Effector memory CD4-positive, alpha-beta T cell (primary cell): ENCODE data around the gene MMP19.
A peak's percentile ranks its signal among the peaks of the same experiment; 100 is the strongest.
"Not testable (repeated sequence)": the region's sequence is repeated elsewhere in the genome, so short reads cannot be mapped to it uniquely, and the experiment has no call there.

Experiments
- DNase-seq, 3 donors: peaks; one replicate each; pipeline ENCODE4 v3.0.0-alpha.2; 2020
- H3K27ac ChIP-seq: 2 replicates; pipeline ENCODE4 v1.7.0; 2013; ENCODE audit warnings: mild to moderate bottlenecking, low read length, moderate library complexity; ENCODE audit not compliant: insufficient read depth, poor library complexity, severe bottlenecking
- H3K27me3 ChIP-seq: replicated peaks from 2 replicates; pipeline ENCODE4 v1.7.0; 2013; ENCODE audit warnings: mild to moderate bottlenecking, low read length; ENCODE audit not compliant: insufficient read depth, control insufficient read depth, poor library complexity, severe bottlenecking
- H3K36me3 ChIP-seq: 2 replicates; pipeline ENCODE4 v1.7.0; 2013; ENCODE audit warnings: mild to moderate bottlenecking, low read length, moderate library complexity; ENCODE audit not compliant: control insufficient read depth, insufficient read depth
- H3K4me1 ChIP-seq: 2 replicates; pipeline ENCODE4 v1.7.0; 2013; ENCODE audit warnings: low read length, mild to moderate bottlenecking; ENCODE audit not compliant: control insufficient read depth, insufficient read depth, poor library complexity, severe bottlenecking
- H3K4me3 ChIP-seq: 2 replicates; pipeline ENCODE4 v1.7.0; 2013; ENCODE audit warnings: low read length, low read depth, mild to moderate bottlenecking; ENCODE audit not compliant: insufficient read depth, poor library complexity, severe bottlenecking
- H3K9me3 ChIP-seq: 2 replicates; pipeline ENCODE4 v1.7.0; 2013; ENCODE audit warnings: mild to moderate bottlenecking, low read length, moderate library complexity; ENCODE audit not compliant: control insufficient read depth

MMP19 gene

GRCh38 chr12:55844961-55845360 lies 2.2 kb upstream of the MMP19 start:
- Histone ChIP-seq H3K4me3 (no peak overlapping the region), H3K27ac (no peak overlapping the region), H3K4me1 (no peaks in the 10 kb centered on the region), H3K36me3 (no peaks in the 10 kb centered on the region), H3K9me3 (no peaks in the 10 kb centered on the region), H3K27me3 (no peaks in the 10 kb centered on the region)
- DNase-seq: no peak

GRCh38 chr12:55843431-55843830 lies 695 bp upstream of the MMP19 start:
- H3K4me1 ChIP-seq: no peaks in the 10 kb centered on the region
- no peak overlapping the region for H3K27ac ChIP-seq
- H3K27me3 ChIP-seq: no peaks in the 10 kb centered on the region
- H3K4me3 ChIP-seq: no peak overlapping the region
- DNase-seq: no peak
- H3K36me3 ChIP-seq: no peaks in the 10 kb centered on the region
- no peaks in the 10 kb centered on the region for H3K9me3 ChIP-seq

GRCh38 chr12:55840581-55841351 lies 2.0 kb downstream of the MMP19 start:
- Histone ChIP-seq H3K9me3 (no peaks in the 10 kb centered on the region), H3K27me3 (no peaks in the 10 kb centered on the region), H3K36me3 (no peaks in the 10 kb centered on the region), H3K4me3 (no peak overlapping the region), H3K27ac (no peak overlapping the region), H3K4me1 (no peaks in the 10 kb centered on the region)
- no peak for DNase-seq

GRCh38 chr12:55839345-55840140 lies 3.2 kb downstream of the MMP19 start:
- no peak for DNase-seq
- Histone ChIP-seq H3K4me3 (no peak overlapping the region), H3K4me1 (no peaks in the 10 kb centered on the region), H3K27ac (no peak overlapping the region), H3K36me3 (no peaks in the 10 kb centered on the region), H3K27me3 (no peaks in the 10 kb centered on the region), H3K9me3 (no peaks in the 10 kb centered on the region)

- no peak overlapping the region for H3K27ac ChIP-seq
- H3K4me1 ChIP-seq: no peaks in the 10 kb centered on the region
- no peaks in the 10 kb centered on the region for H3K27me3 ChIP-seq
- H3K36me3 ChIP-seq: no peaks in the 10 kb centered on the region
- H3K9me3 ChIP-seq: no peaks in the 10 kb centered on the region
- DNase-seq: no peak
- H3K4me3 ChIP-seq: no peak overlapping the region
These were observed 4.4 kb downstream of the MMP19 start for GRCh38 chr12:55838361-55838760.

- not testable (repeated sequence) for H3K27ac ChIP-seq, H3K4me3 ChIP-seq, DNase-seq, H3K36me3 ChIP-seq, H3K27me3 ChIP-seq, H3K9me3 ChIP-seq
- peaks cover 15% of the 10 kb centered on the region for H3K4me1 ChIP-seq
These were observed 8.3 kb downstream of the MMP19 start for GRCh38 chr12:55834400-55834799.

- Histone ChIP-seq H3K36me3 (no peaks in the 10 kb centered on the region), H3K27ac (no peak overlapping the region), H3K4me1 (peaks cover 15% of the 10 kb centered on the region), H3K9me3 (no peaks in the 10 kb centered on the region), H3K4me3 (no peak overlapping the region), H3K27me3 (no peaks in the 10 kb centered on the region)
- DNase-seq: no peak
These were observed 9.7 kb downstream of the MMP19 start for GRCh38 chr12:55833056-55833455.

- no peak overlapping the region for H3K27ac ChIP-seq
- H3K27me3 ChIP-seq: no peaks in the 10 kb centered on the region
- peaks cover 23% of the 10 kb centered on the region for H3K4me1 ChIP-seq
- no peak for DNase-seq
- H3K36me3 ChIP-seq: no peaks in the 10 kb centered on the region
- H3K4me3 ChIP-seq: no peak overlapping the region
- H3K9me3 ChIP-seq: no peaks in the 10 kb centered on the region
These were observed 11.3 kb downstream of the MMP19 start for GRCh38 chr12:55831447-55831815.

GRCh38 chr12:55830601-55831446 lies 11.9 kb downstream of the MMP19 start:
- peaks cover 27% of the 10 kb centered on the region for H3K4me1 ChIP-seq
- DNase-seq: no peak
- no peaks in the 10 kb centered on the region for H3K9me3 ChIP-seq
- peak overlapping the region; percentile 67 for H3K27ac ChIP-seq
- peak overlapping the region; percentile 99 for H3K4me3 ChIP-seq
- H3K27me3 ChIP-seq: no peaks in the 10 kb centered on the region
- no peaks in the 10 kb centered on the region for H3K36me3 ChIP-seq
